GM12892 (cell line): ENCODE measurements around the gene KIDINS220.

ENCODE experiments used
- POLR2A ChIP-seq: IDR thresholded peaks from 2 replicates; pipeline ENCODE4 v1.6.1; 2011; ENCODE audit warnings: low read depth, low read length, control low read depth
- TAF1 ChIP-seq: IDR thresholded peaks from 2 replicates; pipeline ENCODE4 v1.6.1; 2011; ENCODE audit warnings: low read depth, mild to moderate bottlenecking, control low read depth, low read length, borderline replicate concordance

- TF ChIP-seq POLR2A (no peak), TAF1 (no peak)
Measured at GRCh38 chr2:8699839-8700238, 137.6 kb downstream of the KIDINS220 start.
